Endothelial cell of umbilical vein (primary cell): Measurements from ENCODE around the gene ITPRID1.

Source experiments
- CTCF ChIP-seq, 2 donors: IDR thresholded peaks; 1 replicate in 1 of 2; 2 replicates in 1 of 2; pipeline ENCODE4 v1.5.1; 2011; ENCODE audit warnings: low read length in 2 of 2, mild to moderate bottlenecking in 2 of 2, moderate library complexity in 2 of 2, control low read depth in 1 of 2, inconsistent platforms in 1 of 2, low read depth in 1 of 2; ENCODE audit not compliant: insufficient read depth in 1 of 2; ENCODE audit errors: extremely low read depth in 1 of 2
- EZH2 ChIP-seq: IDR thresholded peaks from 2 replicates; pipeline ENCODE4 v1.6.1; 2012; ENCODE audit warnings: borderline replicate concordance, low read depth, mild to moderate bottlenecking, moderate library complexity, low read length, inconsistent platforms; ENCODE audit not compliant: severe bottlenecking
- FOS ChIP-seq: IDR thresholded peaks from 2 replicates; pipeline ENCODE4 v1.6.1; 2011; ENCODE audit warnings: mild to moderate bottlenecking, low read length, moderate library complexity, borderline replicate concordance; ENCODE audit not compliant: insufficient read depth
- GATA2 ChIP-seq: IDR thresholded peaks from 2 replicates; pipeline ENCODE4 v1.7.0; 2011; ENCODE audit warnings: low read depth, mild to moderate bottlenecking, moderate library complexity, mixed read lengths, low read length; ENCODE audit not compliant: insufficient read length, insufficient read depth
- JUN ChIP-seq: IDR thresholded peaks from 2 replicates; pipeline ENCODE4 v1.6.1; 2011; ENCODE audit warnings: borderline replicate concordance, low read depth; ENCODE audit not compliant: insufficient read length, insufficient read depth
- MAX ChIP-seq: IDR thresholded peaks from 2 replicates; pipeline ENCODE4 v1.6.1; 2011; ENCODE audit not compliant: insufficient read depth, insufficient read length
- MYC ChIP-seq: IDR thresholded peaks from one replicate; pipeline ENCODE4 v1.6.1; 2011; ENCODE audit warnings: mild to moderate bottlenecking, low read depth, low read length
- POLR2A ChIP-seq: IDR thresholded peaks from 2 replicates; pipeline ENCODE4 v1.6.1; 2012; ENCODE audit warnings: low read depth, mild to moderate bottlenecking, control low read depth, low read length
- POLR2AphosphoS5 ChIP-seq: IDR thresholded peaks from 2 replicates; pipeline ENCODE4 v1.6.1; 2012; ENCODE audit warnings: low read depth, mild to moderate bottlenecking, control low read depth, low read length, moderate library complexity; ENCODE audit not compliant: insufficient read depth

- TF ChIP-seq CTCF (IDR thresholded peaks at IDR 0.05; ENCODE audit: extremely low read depth in 1 of 2, insufficient read depth in 1 of 2, low read depth in 1 of 2, low read length in 2 of 2) (no peak), MAX (no peak), POLR2A (no peak), EZH2 (no peak), POLR2AphosphoS5 (no peak), MYC (no peak), FOS (no peak), GATA2 (no peak), JUN (no peak)
Measured at GRCh38 chr7:31466036-31466435, 47.9 kb upstream of the ITPRID1 start.
